D721Med (cell line): ENCODE results near the gene NDUFAF5.

ENCODE experiments used
- DNase-seq: peaks from one replicate; pipeline ENCODE4 v3.0.0; 2011; ENCODE audit warnings: low spot score; ENCODE audit not compliant: insufficient read length
- FAIRE-seq: peaks from 2 replicates; lab custom pipeline; 2011; peaks lifted over from hg19 to GRCh38; lab: Jason Lieb, UNC
- CTCF ChIP-seq: IDR thresholded peaks from 2 replicates; pipeline ENCODE4 v1.5.1; 2012; ENCODE audit warnings: mild to moderate bottlenecking, control low read depth; ENCODE audit not compliant: insufficient read depth; ENCODE audit errors: missing control alignments

Gene NDUFAF5

GRCh38 chr20:13765299-13765698 lies 19.5 kb upstream of the NDUFAF5 start:
- no peak for FAIRE-seq
- no peak for DNase-seq
- no peak for TF ChIP-seq CTCF

- no peak for DNase-seq
- no peak for FAIRE-seq
- no peak for TF ChIP-seq CTCF
These were observed 18.9 kb upstream of the NDUFAF5 start for GRCh38 chr20:13765868-13766416.

- no peak for FAIRE-seq
- no peak for DNase-seq
- no peak for TF ChIP-seq CTCF
These were observed 14.7 kb upstream of the NDUFAF5 start for GRCh38 chr20:13770141-13770540.

DNA sequence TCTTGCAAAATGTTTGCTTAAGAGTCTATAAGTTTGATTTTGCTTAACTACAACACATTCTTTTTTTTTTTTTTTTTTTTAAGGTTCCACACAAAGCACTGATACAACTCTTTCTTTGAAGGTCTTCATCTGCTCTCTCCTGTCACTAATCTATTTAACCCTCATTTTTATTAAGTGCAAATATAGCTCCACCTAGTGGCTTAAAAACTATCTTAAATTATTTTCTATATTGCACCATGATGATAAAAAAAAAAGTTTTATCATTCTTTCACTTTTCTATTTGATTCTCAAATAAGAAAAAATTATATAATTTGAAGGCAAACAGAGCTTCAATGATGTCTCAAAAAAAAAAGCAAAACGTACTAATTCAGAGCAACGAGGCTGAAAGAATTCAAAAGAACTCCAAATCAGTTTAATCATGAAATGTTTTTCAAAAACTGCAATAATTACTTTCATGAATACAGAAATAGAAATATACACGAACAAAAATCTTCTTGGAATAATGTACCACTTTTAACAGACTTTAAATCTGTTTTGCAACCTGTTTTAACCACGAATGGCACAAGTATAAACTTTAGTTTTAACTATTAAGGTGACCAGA lies 12.9 kb upstream of the NDUFAF5 start:
- DNase-seq, result no peak
- FAIRE-seq, result no peak

DNA sequence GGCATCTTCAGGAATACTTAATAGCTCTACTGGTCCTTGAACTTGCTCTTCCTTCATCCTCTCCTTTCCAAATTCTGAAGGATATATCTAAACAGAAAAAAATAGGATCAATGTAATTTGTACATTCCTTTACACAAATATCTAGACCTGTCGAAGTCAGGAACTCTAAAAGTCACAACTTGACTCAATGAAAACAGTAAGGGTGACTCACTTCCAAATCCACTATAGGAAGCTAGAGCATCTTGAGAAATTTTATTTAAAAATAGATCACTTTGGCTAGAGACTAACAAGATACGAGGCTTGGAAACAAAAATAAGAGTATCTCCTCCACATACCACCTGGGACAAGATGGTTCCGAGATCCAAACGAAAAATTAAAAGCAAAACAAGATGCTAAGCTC lies 12.3 kb upstream of the NDUFAF5 start:
- no peak for TF ChIP-seq CTCF
- FAIRE-seq (no peak), DNase-seq (no peak)

More for the DNA sequence above, 12.9 kb upstream of the NDUFAF5 start:
- peak; percentile 44 for TF ChIP-seq CTCF

DNA sequence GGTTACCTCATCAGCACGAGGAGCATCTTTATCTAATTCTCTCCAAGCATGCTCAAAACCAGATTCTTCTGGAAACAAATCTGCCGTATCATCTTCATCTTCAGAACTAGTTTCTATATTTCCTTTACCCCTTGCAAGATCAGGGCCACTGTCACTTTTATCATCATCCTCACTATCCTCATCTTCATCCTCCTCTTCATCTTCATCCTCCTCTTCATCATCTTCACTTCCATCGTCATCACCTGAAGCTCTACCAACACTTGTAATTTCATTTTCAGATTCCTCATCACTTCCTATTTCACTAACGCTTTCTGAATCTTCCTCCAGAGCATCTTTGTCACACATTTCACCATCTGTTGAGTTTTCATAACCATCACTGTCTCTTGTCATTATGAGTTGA lies 9.0 kb upstream of the NDUFAF5 start:
- DNase-seq, result no peak
- TF ChIP-seq CTCF, result no peak
- FAIRE-seq, result no peak

DNA sequence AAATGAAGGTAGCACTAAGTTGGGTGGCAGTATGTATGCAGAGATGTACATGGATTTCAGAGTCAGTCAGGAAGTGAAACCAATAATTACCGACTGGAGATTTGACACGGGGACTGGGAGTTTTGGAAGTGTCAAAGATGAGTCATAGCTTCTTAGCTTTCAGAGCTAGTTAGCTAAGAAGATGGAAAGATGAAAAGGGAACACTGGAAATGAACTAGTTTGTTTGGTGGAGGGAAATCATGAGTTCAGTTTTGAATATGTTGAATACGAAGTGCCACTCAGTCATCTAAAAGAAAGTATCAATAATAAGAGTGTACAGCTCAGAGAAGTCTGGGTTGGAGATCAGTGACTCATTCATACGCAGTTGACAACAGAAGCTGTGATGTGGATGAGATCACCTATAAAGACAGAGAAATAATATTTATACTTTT lies 7.6 kb upstream of the NDUFAF5 start:
- TF ChIP-seq CTCF, result no peak
- FAIRE-seq (no peak), DNase-seq (no peak)
